IMR-90 (cell line): ENCODE results near the gene ODF2.

Experiments
- BHLHE40 ChIP-seq: fragments of 150-350 bp; IDR thresholded peaks from 2 replicates; pipeline ENCODE4 v1.6.1; 2016; ENCODE audit warnings: mild to moderate bottlenecking, low read depth, low read length
- CEBPB ChIP-seq: IDR thresholded peaks from 2 replicates; pipeline ENCODE4 v1.6.1; 2012; ENCODE audit warnings: low read depth, low read length, improper control_type of control experiment
- CHD1 ChIP-seq: IDR thresholded peaks from 2 replicates; pipeline ENCODE4 v1.6.1; 2012; ENCODE audit warnings: low read depth, low read length, improper control_type of control experiment
- FOS ChIP-seq: fragments of 150-350 bp; IDR thresholded peaks from 2 replicates; pipeline ENCODE4 v1.6.1; 2016; ENCODE audit warnings: low read depth, low read length
- MAFK ChIP-seq: IDR thresholded peaks from 2 replicates; pipeline ENCODE4 v1.6.1; 2012; ENCODE audit warnings: low read depth, low read length, improper control_type of control experiment
- MXI1 ChIP-seq: IDR thresholded peaks from 2 replicates; pipeline ENCODE4 v1.6.1; 2012; ENCODE audit warnings: low read depth, mild to moderate bottlenecking, low read length, moderate library complexity, borderline replicate concordance
- POLR2A ChIP-seq: IDR thresholded peaks from 2 replicates; pipeline ENCODE4 v1.6.1; 2012; ENCODE audit warnings: mild to moderate bottlenecking, low read depth, low read length
- RAD21 ChIP-seq: IDR thresholded peaks from 2 replicates; pipeline ENCODE4 v1.6.1; 2012; ENCODE audit warnings: low read length, improper control_type of control experiment
- RCOR1 ChIP-seq: IDR thresholded peaks from 2 replicates; pipeline ENCODE4 v1.6.1; 2012; ENCODE audit warnings: mild to moderate bottlenecking, low read length, improper control_type of control experiment; ENCODE audit not compliant: insufficient replicate concordance
- SMC3 ChIP-seq: fragments of 150-350 bp; IDR thresholded peaks from 2 replicates; pipeline ENCODE4 v1.6.1; 2016; ENCODE audit warnings: low read depth, mild to moderate bottlenecking, antibody characterized with exemption, low read length, moderate library complexity
- USF2 ChIP-seq: fragments of 150-350 bp; IDR thresholded peaks from 2 replicates; pipeline ENCODE4 v1.6.1; 2017; ENCODE audit warnings: mild to moderate bottlenecking, antibody characterized with exemption, low read length, low read depth
- TF ChIP-seq, protein P1 (sequence below): conservative IDR thresholded peaks from 2 replicates; pipeline ENCODE4 v1.5.1; 2012; ENCODE audit warnings: mild to moderate bottlenecking, low read depth, low read length, improper control_type of control experiment

DNA sequence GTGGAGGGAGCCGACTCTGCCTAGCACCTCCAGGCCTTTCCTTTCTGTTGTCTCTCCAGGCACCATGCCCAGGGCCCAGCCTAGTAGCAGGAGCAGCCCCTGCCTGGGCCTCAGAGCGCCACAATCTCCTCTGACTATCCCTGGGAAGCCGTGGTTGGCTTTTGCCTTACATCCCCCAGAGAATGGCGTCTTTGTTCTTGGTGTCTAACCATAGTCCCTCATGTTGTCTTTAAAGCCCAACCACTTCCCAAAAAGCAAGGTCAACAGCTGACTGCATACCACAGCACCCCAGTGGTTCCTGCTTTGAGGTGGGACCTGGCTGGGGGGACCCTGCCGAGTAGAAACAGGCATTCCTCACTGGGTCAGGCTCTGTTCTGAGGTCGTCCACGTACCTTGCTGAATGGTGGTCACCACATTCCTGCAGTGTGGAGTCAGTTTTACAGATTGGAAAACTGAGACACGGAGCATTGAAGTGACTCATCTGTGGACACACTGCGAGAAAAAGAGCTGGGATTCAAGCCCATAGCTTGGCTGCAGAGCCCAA lies 48.9 kb upstream of the ODF2 start:
- TF ChIP-seq, protein P1, sequence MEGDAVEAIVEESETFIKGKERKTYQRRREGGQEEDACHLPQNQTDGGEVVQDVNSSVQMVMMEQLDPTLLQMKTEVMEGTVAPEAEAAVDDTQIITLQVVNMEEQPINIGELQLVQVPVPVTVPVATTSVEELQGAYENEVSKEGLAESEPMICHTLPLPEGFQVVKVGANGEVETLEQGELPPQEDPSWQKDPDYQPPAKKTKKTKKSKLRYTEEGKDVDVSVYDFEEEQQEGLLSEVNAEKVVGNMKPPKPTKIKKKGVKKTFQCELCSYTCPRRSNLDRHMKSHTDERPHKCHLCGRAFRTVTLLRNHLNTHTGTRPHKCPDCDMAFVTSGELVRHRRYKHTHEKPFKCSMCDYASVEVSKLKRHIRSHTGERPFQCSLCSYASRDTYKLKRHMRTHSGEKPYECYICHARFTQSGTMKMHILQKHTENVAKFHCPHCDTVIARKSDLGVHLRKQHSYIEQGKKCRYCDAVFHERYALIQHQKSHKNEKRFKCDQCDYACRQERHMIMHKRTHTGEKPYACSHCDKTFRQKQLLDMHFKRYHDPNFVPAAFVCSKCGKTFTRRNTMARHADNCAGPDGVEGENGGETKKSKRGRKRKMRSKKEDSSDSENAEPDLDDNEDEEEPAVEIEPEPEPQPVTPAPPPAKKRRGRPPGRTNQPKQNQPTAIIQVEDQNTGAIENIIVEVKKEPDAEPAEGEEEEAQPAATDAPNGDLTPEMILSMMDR = no peak
- peak; percentile 81 for TF ChIP-seq RCOR1
- no peak for TF ChIP-seq CHD1
- no peak for TF ChIP-seq SMC3
- no peak for TF ChIP-seq POLR2A
- no peak for TF ChIP-seq MAFK
- no peak for TF ChIP-seq RAD21
- no peak for TF ChIP-seq USF2
- no peak for TF ChIP-seq FOS
- TF ChIP-seq CEBPB = no peak
- TF ChIP-seq MXI1 = no peak
- TF ChIP-seq BHLHE40 = no peak
